Body of pancreas (tissue), 4 donors: ENCODE data around the gene UQCC2. TPM values are rescaled to one million over a fixed set of nuclear protein-coding genes. Genes with fewer than 3 reads are reported as not detected.

Experiments used
- ATAC-seq: fragments of 150-250 bp; one replicate; pipeline ENCODE4 v1.9.1; 2016
- DNase-seq, 4 donors: peaks; one replicate each; pipeline ENCODE4 v3.0.0-alpha.2; 2019
- H3K27ac ChIP-seq, 4 donors: fragments of 200-600 bp; sonication (generic); 1 replicate in 3 of 4; 2 replicates in 1 of 4; pipeline versions ENCODE4 v1.5.1 to v1.6.1; 2016 to 2019; ENCODE audit warnings: mild to moderate bottlenecking in 1 of 4, mixed read lengths in 1 of 4, moderate library complexity in 1 of 4
- H3K27me3 ChIP-seq, 2 donors: fragments of 200-600 bp; sonication (generic); one replicate each; pipeline ENCODE4 v1.6.0; 2016; ENCODE audit warnings: mild to moderate bottlenecking in 1 of 2
- H3K36me3 ChIP-seq, 2 donors: fragments of 200-600 bp; sonication (generic); replicated peaks in 1 of 2; 2 replicates each; pipeline ENCODE4 v1.5.1; 2016; ENCODE audit warnings: low read depth in 2 of 2; ENCODE audit not compliant: insufficient read depth in 1 of 2
- H3K4me1 ChIP-seq: fragments of 200-600 bp; sonication (generic); one replicate; pipeline ENCODE4 v1.6.0; 2016
- H3K4me3 ChIP-seq, 2 donors: fragments of 200-600 bp; sonication (generic); 1 replicate in 1 of 2; 2 replicates in 1 of 2; pipeline ENCODE4 v1.5.1; 2016 to 2019
- H3K9me3 ChIP-seq, 3 donors: fragments of 200-600 bp; sonication (generic); 1 replicate in 2 of 3; 2 replicates in 1 of 3; pipeline ENCODE4 v1.5.1; 2016
- POLR2A ChIP-seq, 3 donors: fragments of 450-650 bp; IDR thresholded peaks; one replicate each; pipeline ENCODE4 v1.6.1; 2016; ENCODE audit warnings: antibody characterized with exemption in 3 of 3, mild to moderate bottlenecking in 2 of 3
- WGBS, 2 donors: methylation state at CpG; one replicate each; pipeline ENCODE4 v1.1.5; 2017; 5-methylcytosine and 5-hydroxymethylcytosine counted together
- intact Hi-C: fragments of 100-400 bp; cut with DNase I; formaldehyde crosslinking; loops from one replicate; pipeline ENCODE4 v1.15.1; 2023
- total RNA-seq, 2 donors: library from RNA; depleted of rRNA; stranded (reverse); fragments of >200 nt; gene quantifications; one replicate each; pipeline ENCODE4 v1.1.0, GENCODE V29; 2016
- TF ChIP-seq, protein P1 (sequence below), 7 experiments: fragments of 450-650 bp in 4 of 7; fragments of 200-600 bp in 3 of 7; sonication (generic) in 3 of 7; IDR thresholded peaks; one replicate each; pipeline ENCODE4 v1.5.1; 2016 to 2019; ENCODE audit warnings: antibody characterized with exemption in 7 of 7

The UQCC2 gene
- total RNA-seq, 2 donors from 2014 or later = 4.0 to 17.6 TPM

DNA sequence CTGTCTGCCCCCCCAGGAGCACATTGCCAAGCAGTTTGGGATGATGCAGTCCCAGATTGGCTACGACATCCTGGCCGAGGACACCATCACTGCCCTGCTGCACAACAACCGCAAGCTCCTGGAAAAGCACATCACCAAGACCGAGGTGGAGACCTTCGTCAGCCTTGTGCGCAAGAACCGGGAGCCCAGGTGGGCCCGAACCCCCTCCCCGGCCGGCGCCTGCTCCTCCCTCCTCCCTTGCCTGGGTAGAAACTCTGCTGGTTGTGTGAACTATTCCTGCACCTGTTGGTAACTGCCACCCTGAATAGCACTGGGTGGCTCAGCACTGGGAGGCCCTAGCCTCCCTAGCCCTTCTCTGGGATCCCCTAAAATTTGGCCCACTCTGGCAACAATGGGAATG lies 43.7 kb downstream of the UQCC2 start:
- H3K9me3 ChIP-seq = no peaks in the 10 kb centered on the region
- no peak overlapping the region for H3K4me3 ChIP-seq
- DNase-seq (no peak), ATAC-seq (no peak)
- 90 to 92% methylated on average over 2 to 11 of the region's 11 CpGs for WGBS, 2 donors
- H3K27me3 ChIP-seq = no peaks in the 10 kb centered on the region
- intact Hi-C loops = no loop called here
- TF ChIP-seq, protein P1, sequence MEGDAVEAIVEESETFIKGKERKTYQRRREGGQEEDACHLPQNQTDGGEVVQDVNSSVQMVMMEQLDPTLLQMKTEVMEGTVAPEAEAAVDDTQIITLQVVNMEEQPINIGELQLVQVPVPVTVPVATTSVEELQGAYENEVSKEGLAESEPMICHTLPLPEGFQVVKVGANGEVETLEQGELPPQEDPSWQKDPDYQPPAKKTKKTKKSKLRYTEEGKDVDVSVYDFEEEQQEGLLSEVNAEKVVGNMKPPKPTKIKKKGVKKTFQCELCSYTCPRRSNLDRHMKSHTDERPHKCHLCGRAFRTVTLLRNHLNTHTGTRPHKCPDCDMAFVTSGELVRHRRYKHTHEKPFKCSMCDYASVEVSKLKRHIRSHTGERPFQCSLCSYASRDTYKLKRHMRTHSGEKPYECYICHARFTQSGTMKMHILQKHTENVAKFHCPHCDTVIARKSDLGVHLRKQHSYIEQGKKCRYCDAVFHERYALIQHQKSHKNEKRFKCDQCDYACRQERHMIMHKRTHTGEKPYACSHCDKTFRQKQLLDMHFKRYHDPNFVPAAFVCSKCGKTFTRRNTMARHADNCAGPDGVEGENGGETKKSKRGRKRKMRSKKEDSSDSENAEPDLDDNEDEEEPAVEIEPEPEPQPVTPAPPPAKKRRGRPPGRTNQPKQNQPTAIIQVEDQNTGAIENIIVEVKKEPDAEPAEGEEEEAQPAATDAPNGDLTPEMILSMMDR (IDR thresholded peaks at IDR 0.05) = no peak
- no peak for TF ChIP-seq POLR2A (IDR thresholded peaks at IDR 0.05)
- no peaks in the 10 kb centered on the region for H3K4me1 ChIP-seq
- H3K27ac ChIP-seq = no peak overlapping the region
- H3K36me3 ChIP-seq = peaks cover 0 to 9% of the 10 kb centered on the region in 2 donors

DNA sequence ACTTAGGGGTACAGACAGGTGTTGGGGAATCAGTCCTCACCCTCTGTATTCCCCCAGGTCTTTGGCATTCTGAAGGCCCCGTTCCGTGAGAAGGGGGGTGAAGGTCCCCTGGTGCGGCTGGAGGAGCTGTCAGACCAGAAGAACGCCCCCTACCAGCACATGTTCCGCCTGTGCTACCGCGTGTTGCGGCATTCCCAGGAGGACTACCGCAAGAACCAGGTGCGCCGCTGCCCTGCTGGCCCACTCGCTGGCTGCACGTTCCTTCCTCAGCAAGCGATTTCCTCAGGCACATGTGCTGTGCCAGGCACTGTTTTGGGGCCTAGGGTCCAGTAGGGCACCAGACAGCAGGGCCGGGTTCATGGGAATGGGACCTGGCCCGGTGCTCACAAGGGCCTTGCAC lies 44.4 kb downstream of the UQCC2 start:
- no peak for DNase-seq
- intact Hi-C loops = no loop called here
- no peak overlapping the region for H3K4me3 ChIP-seq
- no peak overlapping the region for H3K27ac ChIP-seq
- peaks cover 0 to 9% of the 10 kb centered on the region in 2 donors for H3K36me3 ChIP-seq
- H3K9me3 ChIP-seq = no peaks in the 10 kb centered on the region
- 93 to 97% methylated on average over 5 to 15 of the region's 16 CpGs for WGBS, 2 donors
- TF ChIP-seq, protein P1 (IDR thresholded peaks at IDR 0.05) = no peak
- no peak for TF ChIP-seq POLR2A (IDR thresholded peaks at IDR 0.05)
- no peak for ATAC-seq
- no peaks in the 10 kb centered on the region for H3K4me1 ChIP-seq
- no peaks in the 10 kb centered on the region for H3K27me3 ChIP-seq

DNA sequence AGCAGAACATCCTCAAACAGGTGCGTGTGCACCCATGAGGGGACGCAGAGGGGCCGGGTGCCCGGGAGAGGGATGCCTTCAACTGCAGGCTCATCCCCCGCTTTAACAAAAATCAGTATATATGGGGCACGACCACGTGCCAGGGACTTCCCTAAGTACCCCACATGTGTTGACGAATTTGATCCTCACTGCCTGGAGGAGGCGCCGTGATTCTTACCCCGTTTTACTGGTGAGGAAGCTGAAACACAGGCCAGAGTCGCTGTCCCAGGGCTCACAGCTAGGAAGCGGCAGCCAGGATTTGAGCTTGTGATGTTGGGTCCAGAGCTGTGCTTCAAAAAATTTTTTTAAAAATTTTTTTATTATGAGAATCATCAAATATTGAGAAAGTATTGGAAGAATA lies 45.5 kb downstream of the UQCC2 start:
- intact Hi-C loops = no loop called here
- WGBS, 2 donors = 81 to 83% methylated on average over 13 of the region's 13 CpGs
- H3K4me3 ChIP-seq = no peak overlapping the region
- no peak for TF ChIP-seq POLR2A (IDR thresholded peaks at IDR 0.05)
- TF ChIP-seq, protein P1 (IDR thresholded peaks at IDR 0.05) = no peak
- ATAC-seq (no peak), DNase-seq (no peak)
- no peak overlapping the region for H3K27ac ChIP-seq
- no peaks in the 10 kb centered on the region for H3K27me3 ChIP-seq
- H3K36me3 ChIP-seq = peaks cover 0 to 9% of the 10 kb centered on the region in 2 donors
- H3K4me1 ChIP-seq = no peaks in the 10 kb centered on the region
- H3K9me3 ChIP-seq = no peaks in the 10 kb centered on the region

DNA sequence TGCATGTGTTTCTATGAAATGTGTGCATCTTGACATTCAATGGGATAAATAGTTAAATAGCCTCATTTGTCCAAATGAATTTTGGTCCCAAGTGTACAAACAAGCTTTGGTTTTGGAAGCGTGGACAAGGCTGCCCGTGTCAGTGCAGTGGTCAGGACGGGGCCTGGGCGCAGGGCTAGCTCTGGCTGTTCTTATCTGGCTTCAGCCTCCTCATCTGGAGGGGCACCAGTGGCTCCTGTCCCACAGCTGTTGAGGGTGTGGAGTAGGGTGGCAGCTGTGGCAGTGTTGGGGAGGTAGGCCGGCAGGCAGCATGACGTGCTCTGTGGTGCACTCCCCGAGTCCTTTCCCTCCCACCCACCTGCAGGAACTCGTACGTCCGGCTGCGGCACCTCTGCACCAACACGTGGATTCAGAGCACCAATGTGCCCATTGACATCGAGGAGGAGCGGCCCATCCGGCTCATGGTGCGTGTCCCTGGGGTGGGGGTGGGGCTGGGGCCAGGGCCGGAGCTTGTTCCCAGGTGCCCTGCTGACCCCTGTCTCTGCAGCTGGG lies 46.9 kb downstream of the UQCC2 start:
- no peaks in the 10 kb centered on the region for H3K9me3 ChIP-seq
- ATAC-seq (no peak), DNase-seq (no peak)
- TF ChIP-seq, protein P1 (IDR thresholded peaks at IDR 0.05) = no peak
- no peak for TF ChIP-seq POLR2A (IDR thresholded peaks at IDR 0.05)
- no peaks in the 10 kb centered on the region for H3K4me1 ChIP-seq
- no peaks in the 10 kb centered on the region for H3K27me3 ChIP-seq
- 90 to 95% methylated on average over 9 to 17 of the region's 17 CpGs for WGBS, 2 donors
- intact Hi-C loops = no loop called here
- peaks cover 0 to 7% of the 10 kb centered on the region in 2 donors for H3K36me3 ChIP-seq
- H3K27ac ChIP-seq = no peak overlapping the region
- H3K4me3 ChIP-seq = no peak overlapping the region

DNA sequence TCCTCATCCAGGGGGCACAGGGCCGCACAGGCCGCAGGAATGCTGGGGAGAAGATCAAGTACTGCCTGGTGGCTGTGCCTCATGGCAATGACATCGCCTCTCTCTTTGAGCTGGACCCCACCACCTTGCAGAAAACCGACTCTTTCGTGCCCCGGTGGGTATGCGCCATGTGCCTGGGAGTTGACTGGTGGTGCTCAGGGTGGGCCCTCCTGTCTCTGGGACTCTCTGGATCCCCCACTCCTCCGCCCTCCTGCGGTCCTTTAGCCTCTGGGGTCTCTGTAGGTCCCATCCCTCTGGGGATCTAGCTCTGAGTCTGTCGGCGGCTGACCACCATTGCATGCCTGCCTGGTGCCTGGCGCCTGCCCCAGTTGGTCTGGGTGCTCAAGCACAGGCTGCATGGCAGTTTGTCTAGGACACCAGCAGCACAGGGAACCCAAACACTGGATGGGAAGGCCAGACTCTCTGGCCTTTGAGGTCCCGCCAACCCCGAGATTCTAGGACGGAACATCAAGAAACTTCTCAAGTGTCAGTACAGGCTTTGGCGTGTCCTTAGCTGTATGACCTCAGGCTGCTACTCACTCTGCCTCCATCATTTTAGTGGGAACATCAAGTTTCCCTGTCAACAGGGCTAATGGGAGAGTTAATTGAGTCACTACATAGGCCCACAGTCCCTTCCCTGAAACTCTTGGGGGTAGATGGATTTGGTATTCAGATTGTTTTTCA lies 47.6 kb downstream of the UQCC2 start:
- H3K4me1 ChIP-seq = no peaks in the 10 kb centered on the region
- DNase-seq (no peak), ATAC-seq (no peak)
- no peak overlapping the region for H3K27ac ChIP-seq
- no peaks in the 10 kb centered on the region for H3K9me3 ChIP-seq
- H3K4me3 ChIP-seq = no peak overlapping the region
- no peaks in the 10 kb centered on the region for H3K27me3 ChIP-seq
- TF ChIP-seq, protein P1 (IDR thresholded peaks at IDR 0.05) = no peak
- TF ChIP-seq POLR2A (IDR thresholded peaks at IDR 0.05) = no peak
- 94 to 100% methylated on average over 5 to 14 of the region's 16 CpGs for WGBS, 2 donors
- H3K36me3 ChIP-seq = peaks cover 0 to 6% of the 10 kb centered on the region in 2 donors
- intact Hi-C loops = no loop called here
